HCT116 (cell line): ENCODE results near the gene SSC4D. TPM values are rescaled to one million over a fixed set of nuclear protein-coding genes. Genes with fewer than 3 reads are reported as not detected.
A peak's percentile ranks its signal among the peaks of the same experiment; 100 is the strongest.

Source experiments
- ATAC-seq: fragments of 200-7000 bp; cut with Tn5 transposase; 2 replicates; pipeline ENCODE4 v1.9.1; 2020; ENCODE audit warnings: mild to moderate bottlenecking, moderate library complexity
- BruUV-seq: library from RNA; stranded (reverse); fragments of 400-500 nt; replicated peaks from 2 replicates; lab custom pipeline; 2021; lab: Mats Ljungman, UMichigan
- CTCF ChIA-PET: fragments of 300-600 bp; sonication (Branson Sonifier 250); formaldehyde crosslinking; loops from one replicate; lab custom pipeline; 2021; ENCODE audit warnings: antibody characterized with exemption; lab: Charles Lee
- POLR2A ChIA-PET: fragments of 300-600, 350-600 bp; sonication (Branson Sonifier 250); formaldehyde crosslinking; loops from one replicate; lab custom pipeline; 2021; ENCODE audit warnings: antibody characterized with exemption; lab: Charles Lee
- RAD21 ChIA-PET, 2 experiments: fragments of 300-600 bp; sonication (Branson Sonifier 250); formaldehyde crosslinking; loops; one replicate each; lab custom pipeline; 2023; ENCODE audit warnings: low total read pairs in 2 of 2; ENCODE audit not compliant: uncharacterized antibody in 2 of 2, unreplicated experiment in 2 of 2, low non-redundant PET in 1 of 2; lab: Charles Lee
- DNase-seq: peaks from one replicate; pipeline ENCODE4 v3.0.0-alpha.2; 2010; ENCODE audit warnings: low read depth, low spot score
- H2AFZ ChIP-seq: fragments of 200-600 bp; shearing (Covaris generic), sonication (generic); 2 replicates; pipeline ENCODE4 v1.6.1; 2017; ENCODE audit warnings: low read depth, mixed run types, mixed read lengths, antibody characterized with exemption, low read length; ENCODE audit not compliant: poor library complexity, severe bottlenecking
- H3K27ac ChIP-seq: 2 replicates; pipeline ENCODE4 v1.5.1; 2012; ENCODE audit warnings: low read depth, low read length
- H3K27me3 ChIP-seq: fragments of 200-600 bp; sonication (generic); 2 replicates; pipeline ENCODE4 v1.6.1; 2016; ENCODE audit warnings: mixed run types, low read length, mixed read lengths; ENCODE audit not compliant: insufficient read depth
- H3K36me3 ChIP-seq, 2 experiments: fragments of 200-500 bp in 1 of 2; fragments of 200-600 bp in 1 of 2; sonication (Bioruptor generic) in 1 of 2; sonication (generic) in 1 of 2; 2 replicates each; pipeline versions ENCODE4 v1.5.1 to v1.6.1; 2014 to 2016; ENCODE audit warnings: low read length in 2 of 2, inconsistent platforms in 1 of 2, mixed read lengths in 1 of 2, mixed run types in 1 of 2; ENCODE audit not compliant: insufficient read depth in 2 of 2, control insufficient read depth in 1 of 2
- H3K4me1 ChIP-seq, 2 experiments: fragments of 200-600 bp in 1 of 2; sonication (generic) in 1 of 2; 2 replicates each; pipeline versions ENCODE4 v1.5.1 to v1.6.1; 2012 to 2017; ENCODE audit warnings: low read length in 2 of 2, inconsistent platforms in 1 of 2, mild to moderate bottlenecking in 1 of 2, mixed read lengths in 1 of 2, mixed run types in 1 of 2, moderate library complexity in 1 of 2; ENCODE audit not compliant: insufficient read depth in 2 of 2, control insufficient read depth in 1 of 2
- H3K4me2 ChIP-seq: fragments of 200-600 bp; sonication (generic); 2 replicates; pipeline ENCODE4 v1.6.1; 2017; ENCODE audit warnings: mixed run types, low read length, mixed read lengths
- H3K4me3 ChIP-seq, 2 experiments: fragments of 200-600 bp in 1 of 2; sonication (generic) in 1 of 2; replicated peaks in 1 of 2; 2 replicates each; pipeline ENCODE4 v1.5.1; 2011 to 2016; ENCODE audit warnings: low read length in 2 of 2, control low read depth in 1 of 2, low read depth in 1 of 2, mild to moderate bottlenecking in 1 of 2, mixed read lengths in 1 of 2, mixed run types in 1 of 2
- H3K79me2 ChIP-seq: fragments of 200-600 bp; sonication (generic); 2 replicates; pipeline ENCODE4 v1.6.1; 2017; ENCODE audit warnings: mild to moderate bottlenecking, mixed run types, low read length, moderate library complexity, mixed read lengths; ENCODE audit not compliant: insufficient read depth
- H3K9ac ChIP-seq: fragments of 200-600 bp; sonication (generic); 2 replicates; pipeline ENCODE4 v1.6.1; 2016; ENCODE audit warnings: low read length, mixed read lengths
- H3K9me2 ChIP-seq: fragments of 200-600 bp; sonication (generic), shearing (Covaris generic); 2 replicates; pipeline ENCODE4 v1.6.1; 2017; ENCODE audit warnings: mixed run types, mild to moderate bottlenecking, moderate library complexity; ENCODE audit not compliant: insufficient read depth
- H3K9me3 ChIP-seq, 2 experiments: fragments of 200-500 bp in 1 of 2; fragments of 200-600 bp in 1 of 2; sonication (Bioruptor generic) in 1 of 2; sonication (generic) in 1 of 2; 2 replicates each; pipeline ENCODE4 v1.6.1; 2014 to 2017; ENCODE audit warnings: low read length in 2 of 2, mixed read lengths in 2 of 2, inconsistent platforms in 1 of 2, low read depth in 1 of 2, mild to moderate bottlenecking in 1 of 2, mixed run types in 1 of 2, moderate library complexity in 1 of 2; ENCODE audit not compliant: control insufficient read depth in 1 of 2, insufficient read depth in 1 of 2
- H4K20me1 ChIP-seq: fragments of 200-600 bp; sonication (generic), shearing (Covaris generic); 2 replicates; pipeline ENCODE4 v1.6.1; 2017; ENCODE audit warnings: mixed run types, mild to moderate bottlenecking, moderate library complexity; ENCODE audit not compliant: insufficient read depth
- CTCF ChIP-seq, 3 experiments: fragments of 200-600 bp in 1 of 3; sonication (generic) in 1 of 3; IDR thresholded peaks in 2 of 3; conservative IDR thresholded peaks in 1 of 3; 2 replicates each; pipeline ENCODE4 v1.5.1; 2012 to 2017; ENCODE audit warnings: low read depth in 2 of 3, low read length in 2 of 3, antibody characterized with exemption in 1 of 3, borderline replicate concordance in 1 of 3, control low read depth in 1 of 3, mild to moderate bottlenecking in 1 of 3, mixed read lengths in 1 of 3, mixed run types in 1 of 3, moderate library complexity in 1 of 3; ENCODE audit not compliant: insufficient read depth in 1 of 3
- EGR1 ChIP-seq: IDR thresholded peaks from 2 replicates; pipeline ENCODE4 v1.6.1; 2012; ENCODE audit warnings: low read depth
- ELF1 ChIP-seq: IDR thresholded peaks from 2 replicates; pipeline ENCODE4 v1.6.1; 2012; ENCODE audit warnings: low read depth, borderline replicate concordance
- EZH2phosphoT487 ChIP-seq: fragments of 200-600 bp; IDR thresholded peaks from 2 replicates; pipeline ENCODE4 v1.6.1; 2018; ENCODE audit warnings: antibody characterized with exemption, borderline replicate concordance
- FOSL1 ChIP-seq: IDR thresholded peaks from 2 replicates; pipeline ENCODE4 v1.6.1; 2012; ENCODE audit warnings: low read depth
- JUND ChIP-seq: IDR thresholded peaks from 2 replicates; pipeline ENCODE4 v1.6.1; 2012
- POLR2A ChIP-seq: IDR thresholded peaks from 2 replicates; pipeline ENCODE4 v1.7.0; 2011; ENCODE audit warnings: borderline replicate concordance; ENCODE audit not compliant: insufficient read depth, insufficient read length; ENCODE audit errors: extremely low read depth
- POLR2AphosphoS5 ChIP-seq: IDR thresholded peaks from 2 replicates; pipeline ENCODE4 v1.6.1; 2011; ENCODE audit warnings: mild to moderate bottlenecking, low read depth, low read length, moderate library complexity
- RAD21 ChIP-seq: IDR thresholded peaks from 2 replicates; pipeline ENCODE4 v1.6.1; 2012; ENCODE audit warnings: low read depth, mild to moderate bottlenecking
- SIN3A ChIP-seq: IDR thresholded peaks from 2 replicates; pipeline ENCODE4 v1.6.1; 2012; ENCODE audit warnings: low read depth
- SP1 ChIP-seq: IDR thresholded peaks from 2 replicates; pipeline ENCODE4 v1.6.1; 2012; ENCODE audit warnings: low read depth
- SRF ChIP-seq: IDR thresholded peaks from 2 replicates; pipeline ENCODE4 v1.6.1; 2012; ENCODE audit warnings: low read depth
- TCF7L2 ChIP-seq: IDR thresholded peaks from 2 replicates; pipeline ENCODE4 v1.7.0; 2011; ENCODE audit warnings: borderline replicate concordance, inconsistent platforms; ENCODE audit not compliant: insufficient read depth, insufficient read length; ENCODE audit errors: extremely low read depth
- ZBTB33 ChIP-seq: IDR thresholded peaks from 2 replicates; pipeline ENCODE4 v1.6.1; 2011; ENCODE audit warnings: mild to moderate bottlenecking, low read length, moderate library complexity; ENCODE audit not compliant: insufficient replicate concordance; ENCODE audit errors: extremely low read depth
- ZFX ChIP-seq: fragments of 450-650 bp; IDR thresholded peaks from 2 replicates; pipeline ENCODE4 v1.6.1; 2017
- ZNF274 ChIP-seq: fragments of 200-500 bp; sonication (Bioruptor generic); IDR thresholded peaks from 2 replicates; pipeline ENCODE4 v1.6.1; 2014; ENCODE audit warnings: mild to moderate bottlenecking, low read depth, low read length, inconsistent platforms
- intact Hi-C: fragments of 100-400 bp; cut with micrococcal nuclease; formaldehyde crosslinking; loops from 2 replicates; pipeline ENCODE4 v1.10.0; 2022
- total RNA-seq: library from RNA; stranded (reverse); gene quantifications from one replicate; pipeline ENCODE4 v1.2.1, GENCODE V29; 2021; ENCODE audit not compliant: unreplicated experiment

Gene SSC4D
- total RNA-seq, 1 experiment from 2014 or later, result 1.1 TPM

- Histone ChIP-seq H3K9ac (peak overlapping the region; percentile 80), H3K4me1 (peaks cover 27 to 70% of the 10 kb centered on the region in 2 experiments)
- ATAC-seq, result no peak
Observed at GRCh38 chr7:76392531-76393115, 16.9 kb downstream of the SSC4D start.

DNA sequence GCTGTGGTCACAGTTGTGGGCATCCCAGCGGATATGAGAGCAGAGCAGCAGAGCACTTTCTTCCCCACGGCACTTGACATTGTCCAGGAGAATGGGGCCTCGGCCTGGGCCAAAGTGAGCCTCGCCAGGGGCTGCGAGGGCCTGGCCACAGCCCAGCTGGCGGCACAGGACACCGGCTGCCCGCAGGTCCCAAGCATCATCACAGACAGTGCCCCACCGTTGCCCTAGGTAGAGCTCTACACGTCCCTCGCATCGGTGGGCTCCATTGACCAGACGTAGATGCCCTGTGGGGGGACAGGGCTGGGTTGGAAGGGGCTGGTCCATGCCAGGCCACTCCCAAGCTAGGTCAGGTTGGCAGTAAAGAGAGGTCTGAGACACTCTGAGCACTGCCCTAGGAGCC, 19.4 kb downstream of the SSC4D start:
- no peak for ATAC-seq
- intact Hi-C loops, result no loop called here
- no peak overlapping the region for H3K9ac ChIP-seq
- no peaks in the 10 kb centered on the region for H3K9me3 ChIP-seq
- H3K79me2 ChIP-seq, result no peaks in the 10 kb centered on the region
- H3K4me3 ChIP-seq, result no peak overlapping the region
- ChIA-PET RAD21 (no interaction called here), POLR2A (no interaction called here), CTCF (no interaction called here)
- H3K4me1 ChIP-seq, result peaks cover 17 to 53% of the 10 kb centered on the region in 2 experiments
- no peaks in the 10 kb centered on the region for H3K36me3 ChIP-seq
- TF ChIP-seq CTCF (IDR thresholded peaks at IDR 0.05 in 2 of 3, conservative IDR thresholded peaks at IDR 0.05 in 1 of 3; ENCODE audit: borderline replicate concordance in 1 of 3, insufficient read depth in 1 of 3, low read depth in 2 of 3, low read length in 2 of 3) (no peak), EZH2phosphoT487 (no peak), RAD21 (no peak), POLR2A (no peak), ELF1 (no peak), POLR2AphosphoS5 (no peak), SIN3A (no peak), EGR1 (no peak), ZFX (no peak), SP1 (no peak), FOSL1 (no peak), ZNF274 (no peak), JUND (no peak), ZBTB33 (no peak), SRF (no peak), TCF7L2 (no peak)
- no peak overlapping the region for H2AFZ ChIP-seq
- no peak overlapping the region for H3K4me2 ChIP-seq
- DNase-seq, result no peak
- BruUV-seq, result no TSS peak
- no peaks in the 10 kb centered on the region for H4K20me1 ChIP-seq
- no peak overlapping the region; the same call in 1 of the 2 replicates for H3K27ac ChIP-seq
- no peaks in the 10 kb centered on the region for H3K9me2 ChIP-seq
- no peaks in the 10 kb centered on the region for H3K27me3 ChIP-seq

More at GRCh38 chr7:76392531-76393115, 16.9 kb downstream of the SSC4D start:
- POLR2A ChIA-PET, result no interaction called here
- Histone ChIP-seq H3K36me3 (no peaks in the 10 kb centered on the region), H2AFZ (peak overlapping the region; percentile 24), H3K27ac (peak overlapping the region; percentile 76), H3K9me2 (no peaks in the 10 kb centered on the region)
- DNase-seq, result no peak
- TF ChIP-seq SP1 (no peak), POLR2A (peak; percentile 79)
- TF ChIP-seq, all 23 proteins: peak for 1
- H3K9me3 ChIP-seq, result no peaks in the 10 kb centered on the region
- no peaks in the 10 kb centered on the region for H3K27me3 ChIP-seq
- TSS peak; percentile 98 for BruUV-seq
- intact Hi-C loops, result no loop called here
- H3K4me2 ChIP-seq, result peak overlapping the region; percentile 92
- H3K4me3 ChIP-seq, result peak overlapping the region; percentile 28 to 58
- no peaks in the 10 kb centered on the region for H3K79me2 ChIP-seq
- CTCF ChIA-PET, result no interaction called here
- RAD21 ChIA-PET, result no interaction called here
- H4K20me1 ChIP-seq, result no peaks in the 10 kb centered on the region
